GM12875 (cell line): ENCODE data around the gene GMPPA.
A peak's percentile ranks its signal among the peaks of the same experiment; 100 is the strongest.

ENCODE experiments used
- H3K4me3 ChIP-seq: one replicate; pipeline ENCODE4 v1.5.1; 2011; ENCODE audit warnings: low read depth, low read length, control low read depth
- CTCF ChIP-seq: IDR thresholded peaks from 2 replicates; pipeline ENCODE4 v1.5.1; 2011; ENCODE audit warnings: low read depth, mild to moderate bottlenecking, control low read depth, inconsistent platforms, low read length, moderate library complexity, borderline replicate concordance; ENCODE audit not compliant: insufficient read depth

Gene GMPPA

DNA sequence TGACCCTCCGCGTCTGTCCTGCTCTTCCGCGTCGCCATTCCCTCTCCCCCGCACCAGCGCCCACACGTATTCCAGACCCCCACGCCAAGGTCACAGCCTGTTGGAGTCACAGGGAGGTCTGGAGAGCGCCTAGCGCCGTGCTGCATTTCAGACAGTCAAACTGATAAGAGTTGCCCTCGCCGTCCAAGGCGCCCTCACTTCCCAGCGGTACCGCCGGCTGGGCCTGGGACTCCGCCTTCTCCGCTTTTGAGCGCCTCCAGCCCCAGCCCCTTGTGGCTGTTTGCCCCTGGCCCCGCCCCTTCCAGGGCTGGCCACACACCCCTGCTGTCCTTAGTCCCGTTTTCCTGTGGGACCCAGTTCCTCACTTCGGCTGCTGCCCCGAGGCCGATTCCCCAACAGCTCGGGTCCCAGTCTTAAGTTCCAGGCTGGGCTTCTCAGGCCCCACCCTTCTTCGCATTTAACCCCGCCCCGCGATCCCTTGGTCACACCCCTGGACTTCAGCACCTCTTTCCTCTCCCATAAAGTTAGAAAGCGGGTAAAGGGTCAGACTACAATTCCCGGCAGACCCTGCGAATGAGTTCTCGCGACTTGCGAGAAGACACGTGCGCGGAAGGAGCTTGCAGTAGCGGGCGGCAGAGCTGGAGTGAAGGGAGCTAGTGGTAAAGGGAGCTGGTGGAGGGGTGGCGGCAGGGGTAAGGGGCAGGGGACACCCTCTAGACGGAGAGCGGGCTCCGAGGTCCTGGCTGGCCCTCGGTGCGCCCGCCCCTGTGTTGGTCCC, at the start of gene GMPPA:
GMPPA (plus strand) TSS at position 612 of the 778 bp plus-strand sequence. CDS start 1,085 bp downstream, outside the sequence.
- H3K4me3 ChIP-seq, result peak within 1 kb of the TSS; percentile 83
- no peak for TF ChIP-seq CTCF

DNA sequence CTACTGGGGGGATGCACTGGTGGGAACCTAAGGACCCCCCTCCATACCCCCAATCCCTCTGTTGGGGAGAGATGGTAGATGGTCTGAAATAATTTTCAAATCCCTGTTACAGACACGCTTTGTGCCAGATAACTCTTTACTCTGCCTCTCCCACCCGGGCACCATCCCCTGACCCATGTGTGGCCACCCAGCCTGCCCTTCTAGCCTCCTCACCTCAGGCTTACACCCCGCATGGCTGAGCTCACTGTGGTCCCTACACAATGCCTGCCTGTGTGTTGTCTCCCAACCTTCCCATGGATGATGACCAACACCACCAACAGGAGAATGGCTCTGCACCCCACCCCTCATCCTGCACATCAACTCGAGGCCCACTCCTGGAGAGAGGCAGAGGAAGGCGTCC, 49.1 kb upstream of the GMPPA start:
- no peak for TF ChIP-seq CTCF
- H3K4me3 ChIP-seq, result no peak overlapping the region

GRCh38 chr2:219451661-219452360, 46.9 kb upstream of the GMPPA start:
- H3K4me3 ChIP-seq, result no peak overlapping the region
- TF ChIP-seq CTCF, result no peak

- no peak overlapping the region for H3K4me3 ChIP-seq
- TF ChIP-seq CTCF, result no peak
Observed at GRCh38 chr2:219452361-219453317, 46.1 kb upstream of the GMPPA start.

GRCh38 chr2:219453671-219454590, 44.8 kb upstream of the GMPPA start:
- no peak for TF ChIP-seq CTCF
- H3K4me3 ChIP-seq, result no peak overlapping the region

DNA sequence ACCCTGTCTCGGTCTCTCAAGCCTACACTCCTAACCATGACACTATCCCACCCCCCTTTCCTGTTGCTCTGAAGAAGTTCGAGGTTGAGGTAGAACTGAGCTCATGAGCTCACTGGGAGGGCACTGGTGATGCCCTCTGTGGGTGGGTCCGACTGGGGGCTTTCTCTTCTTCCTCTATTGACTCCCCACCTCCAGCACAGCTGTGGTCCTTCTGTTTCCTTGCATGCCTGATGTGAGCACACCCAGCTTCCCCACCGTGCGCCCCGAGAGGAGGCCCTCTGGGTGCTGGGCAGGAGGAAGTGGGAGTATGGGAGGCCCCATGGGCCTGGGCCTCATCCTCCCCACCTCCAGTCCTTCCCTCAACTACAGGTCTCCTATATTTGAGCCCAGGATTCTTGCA, 43.1 kb upstream of the GMPPA start:
- TF ChIP-seq CTCF, result no peak
- no peak overlapping the region for H3K4me3 ChIP-seq
